IMR-90 (cell line): ENCODE data around the gene P4HA1. TPM values are rescaled to one million over a fixed set of nuclear protein-coding genes. Genes with fewer than 3 reads are reported as not detected.

Source experiments
- ATAC-seq: fragments of 200-7000 bp; cut with Tn5 transposase; 2 replicates; pipeline ENCODE4 v1.9.1; 2020; ENCODE audit warnings: low read depth, mild to moderate bottlenecking, moderate library complexity
- BruUV-seq: library from RNA; stranded (reverse); fragments of 400-500 nt; replicated peaks from 2 replicates; lab custom pipeline; 2021; lab: Mats Ljungman, UMichigan
- CTCF ChIA-PET: fragments of 300-600 bp; formaldehyde crosslinking; extraction: SDS; loops from one replicate; lab custom pipeline; 2021; ENCODE audit warnings: antibody characterized with exemption; lab: Yijun Ruan, JAX
- POLR2A ChIA-PET: fragments of 300-600 bp; sonication (Branson Sonifier 250); formaldehyde crosslinking; loops from one replicate; lab custom pipeline; 2022; ENCODE audit warnings: antibody characterized with exemption; ENCODE audit not compliant: unreplicated experiment; lab: Charles Lee
- DNase-seq: peaks from one replicate; pipeline ENCODE4 v3.0.0; 2013
- H2AFZ ChIP-seq: replicated peaks from 2 replicates; pipeline ENCODE3; 2013; ENCODE audit warnings: low read length, mild to moderate bottlenecking; ENCODE audit not compliant: poor library complexity
- H2AK5ac ChIP-seq: 2 replicates; pipeline ENCODE4 v1.6.1; 2013; ENCODE audit warnings: low read depth, low read length, inconsistent platforms
- H2AK9ac ChIP-seq: replicated peaks from 2 replicates; pipeline ENCODE3; 2013; ENCODE audit warnings: mild to moderate bottlenecking, low read depth, low read length, moderate library complexity; ENCODE audit not compliant: poor library complexity
- H2BK120ac ChIP-seq: 2 replicates; pipeline ENCODE4 v1.6.1; 2013; ENCODE audit warnings: low read depth, low read length, inconsistent platforms
- H2BK15ac ChIP-seq: 3 replicates; pipeline ENCODE4 v1.6.1; 2013; ENCODE audit warnings: low read depth, low read length, inconsistent platforms
- H2BK20ac ChIP-seq: 2 replicates; pipeline ENCODE4 v1.6.1; 2013; ENCODE audit warnings: low read depth, mild to moderate bottlenecking, inconsistent platforms, low read length, moderate library complexity
- H2BK5ac ChIP-seq: 2 replicates; pipeline ENCODE4 v1.6.1; 2013; ENCODE audit warnings: mild to moderate bottlenecking, low read depth, low read length, inconsistent platforms; ENCODE audit not compliant: poor library complexity, severe bottlenecking
- H3K14ac ChIP-seq: replicated peaks from 2 replicates; pipeline ENCODE4 v1.6.1; 2013; ENCODE audit warnings: low read depth, low read length, inconsistent platforms
- H3K18ac ChIP-seq: 2 replicates; pipeline ENCODE4 v1.6.1; 2013; ENCODE audit warnings: low read depth, low read length, control low read depth
- H3K23ac ChIP-seq: 2 replicates; pipeline ENCODE4 v1.6.1; 2013; ENCODE audit warnings: low read depth, low read length, inconsistent platforms
- H3K27ac ChIP-seq: 2 replicates; pipeline ENCODE4 v1.5.1; 2013; ENCODE audit warnings: mild to moderate bottlenecking, control low read depth, low read length; ENCODE audit not compliant: insufficient read depth
- H3K27me3 ChIP-seq: 2 replicates; pipeline ENCODE4 v1.6.1; 2013; ENCODE audit warnings: low read length; ENCODE audit not compliant: control insufficient read depth, insufficient read depth
- H3K36me3 ChIP-seq: 2 replicates; pipeline ENCODE4 v1.6.1; 2013; ENCODE audit warnings: low read length, mixed read lengths; ENCODE audit not compliant: control insufficient read depth, insufficient read depth
- H3K4ac ChIP-seq: 2 replicates; pipeline ENCODE4 v1.6.1; 2013; ENCODE audit warnings: low read depth, low read length, inconsistent platforms
- H3K4me1 ChIP-seq: 2 replicates; pipeline ENCODE4 v1.6.1; 2013; ENCODE audit warnings: low read length, mixed read lengths; ENCODE audit not compliant: control insufficient read depth, insufficient read depth
- H3K4me2 ChIP-seq: 2 replicates; pipeline ENCODE4 v1.6.1; 2013; ENCODE audit warnings: low read depth, mild to moderate bottlenecking, control low read depth, low read length, moderate library complexity
- H3K4me3 ChIP-seq: 2 replicates; pipeline ENCODE4 v1.5.1; 2013; ENCODE audit warnings: low read depth, mild to moderate bottlenecking, control low read depth, low read length, moderate library complexity; ENCODE audit not compliant: insufficient read depth
- H3K56ac ChIP-seq: 2 replicates; pipeline ENCODE4 v1.6.1; 2013; ENCODE audit warnings: low read length, inconsistent platforms; ENCODE audit not compliant: insufficient read depth; ENCODE audit errors: extremely low read depth
- H3K79me1 ChIP-seq, 2 experiments: 2 replicates each; pipeline ENCODE4 v1.6.1; 2013; ENCODE audit warnings: low read length in 2 of 2, inconsistent platforms in 1 of 2, low read depth in 1 of 2
- H3K9ac ChIP-seq: 2 replicates; pipeline ENCODE4 v1.6.1; 2013; ENCODE audit warnings: low read depth, low read length, control low read depth
- H3K9me1 ChIP-seq: 2 replicates; pipeline ENCODE4 v1.6.1; 2013; ENCODE audit warnings: low read length, inconsistent platforms; ENCODE audit not compliant: insufficient read depth
- H3K9me3 ChIP-seq: 2 replicates; pipeline ENCODE4 v1.6.1; 2013; ENCODE audit warnings: low read length; ENCODE audit not compliant: control insufficient read depth, insufficient read depth
- H4K20me1 ChIP-seq: 2 replicates; pipeline ENCODE4 v1.6.1; 2013; ENCODE audit warnings: low read length, inconsistent platforms; ENCODE audit not compliant: insufficient read depth
- H4K5ac ChIP-seq: 2 replicates; pipeline ENCODE4 v1.6.1; 2013; ENCODE audit warnings: mild to moderate bottlenecking, low read depth, low read length, control low read depth
- H4K8ac ChIP-seq, 2 experiments: 2 replicates each; pipeline ENCODE4 v1.6.1; 2013; ENCODE audit warnings: low read depth in 2 of 2, low read length in 2 of 2, control low read depth in 1 of 2, inconsistent platforms in 1 of 2
- H4K91ac ChIP-seq: 2 replicates; pipeline ENCODE4 v1.6.1; 2013; ENCODE audit warnings: low read depth, low read length, inconsistent platforms; ENCODE audit not compliant: insufficient read depth
- MXI1 ChIP-seq: IDR thresholded peaks from 2 replicates; pipeline ENCODE4 v1.6.1; 2012; ENCODE audit warnings: low read depth, mild to moderate bottlenecking, low read length, moderate library complexity, borderline replicate concordance
- WGBS, 2 experiments: methylation state at CpG; one replicate each; pipeline versions ENCODE4 v1.1.5 to v1.1.7; 2013; ENCODE audit warnings: missing lambda C conversion rate in 2 of 2; ENCODE audit not compliant: insufficient read length in 1 of 2; ENCODE audit errors: extremely low coverage in 2 of 2; 5-methylcytosine and 5-hydroxymethylcytosine counted together
- dilution Hi-C: fragments of 300-500 bp; cut with HindIII; formaldehyde crosslinking; loops from one replicate; pipeline ENCODE4 v1.14.3; 2018; ENCODE audit warnings: low sequenced_read_pairs; ENCODE audit not compliant: unreplicated experiment
- in situ Hi-C: fragments of 300-500 bp; cut with MboI; formaldehyde crosslinking; loops from 3 replicates; pipeline ENCODE4 v1.14.3; 2019; ENCODE audit warnings: low sequenced_read_pairs, inconsistent platforms, mixed read lengths
- intact Hi-C: fragments of 100-400 bp; cut with micrococcal nuclease; formaldehyde crosslinking; loops from 2 replicates; pipeline ENCODE4 v1.10.0; 2022
- polyA plus RNA-seq, 3 experiments: library from polyadenylated mRNA; depleted of rRNA; stranded (reverse); fragments of >200 nt; gene quantifications; 2 replicates each; pipeline ENCODE4 v1.2.3, GENCODE V29; 2012; ENCODE audit warnings: low replicate concordance in 1 of 3
- total RNA-seq: library from RNA; depleted of rRNA; stranded (reverse); fragments of >200 nt; gene quantifications from 2 replicates; pipeline ENCODE4 v1.2.3, GENCODE V29; 2012
- TF ChIP-seq, protein P1 (sequence below): conservative IDR thresholded peaks from 2 replicates; pipeline ENCODE4 v1.5.1; 2012; ENCODE audit warnings: mild to moderate bottlenecking, low read depth, low read length, improper control_type of control experiment

Gene P4HA1
- total and polyA plus RNA-seq, 2 of the 4 experiments (the other 2 are of a cell fraction): 178 to 241 TPM

DNA sequence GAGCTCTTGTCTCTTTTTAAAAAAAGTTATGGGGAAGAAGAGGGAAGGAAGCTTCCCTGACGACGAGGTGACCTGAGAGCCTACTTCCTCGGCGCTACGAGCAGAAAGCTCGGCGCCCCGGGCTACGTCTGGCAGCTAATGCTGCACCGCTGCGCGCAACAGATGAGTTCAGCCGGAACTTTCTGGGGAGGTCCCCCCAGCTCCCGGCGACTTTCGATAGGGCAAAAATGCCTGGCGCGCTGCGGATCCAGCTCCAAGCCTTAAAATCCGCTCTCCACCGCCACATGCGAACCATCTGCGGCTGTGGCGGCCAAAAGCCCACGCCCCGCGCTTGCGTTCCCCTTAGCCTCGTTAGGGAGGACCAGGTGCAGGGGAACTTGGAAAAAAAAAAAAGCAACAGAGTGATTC is 621 bp downstream of the P4HA1 start:
- Histone ChIP-seq H3K27me3 (no peaks in the 10 kb centered on the region), H4K20me1 (peaks cover 29% of the 10 kb centered on the region), H4K5ac (peak overlapping the region; percentile 56; the same call in 1 of the 2 replicates), H3K4me1 (peaks cover 3% of the 10 kb centered on the region; the same call in 1 of the 2 replicates), H3K4ac (peak overlapping the region; percentile 83), H3K4me3 (peak overlapping the region; percentile 71), H2AK9ac (peak overlapping the region; percentile 98), H3K4me2 (peak overlapping the region; percentile 48), H3K9me1 (no peaks in the 10 kb centered on the region; the same call in 1 of the 2 replicates), H3K14ac (peak overlapping the region; percentile 92), H2AFZ (peak overlapping the region; percentile 97), H2BK20ac (no peak overlapping the region), H2BK5ac (peak overlapping the region; percentile 87), H4K8ac (peak overlapping the region; percentile 70 to 90), H3K56ac (peak overlapping the region; percentile 98), H3K79me1 (peaks cover 0 to 12% of the 10 kb centered on the region in 2 experiments; a peak in 2 of 4 replicates), H3K23ac (peak overlapping the region; percentile 93), H3K36me3 (no peaks in the 10 kb centered on the region; the same call in 1 of the 2 replicates), H2BK120ac (peak overlapping the region; percentile 31), H2AK5ac (peak overlapping the region; percentile 87; the same call in 1 of the 2 replicates), H3K9ac (peak overlapping the region; percentile 91), H3K9me3 (no peaks in the 10 kb centered on the region), H4K91ac (peak overlapping the region; percentile 88), H3K27ac (peak overlapping the region; percentile 91), H2BK15ac (no peak overlapping the region), H3K18ac (peak overlapping the region; percentile 78)
- intact Hi-C loops: loop anchor here (1.0 kb wide), 1 partner anchor 63 kb away; no protein-coding TSS in a partner anchor
- CTCF ChIA-PET: interaction anchor here (0.7 to 1.4 kb wide), 2 partner anchors 9 to 20 kb away, joined by 3 to 4 read pairs; no protein-coding TSS in a partner anchor
- no TSS peak for BruUV-seq
- peak; percentile 72; the same call in 1 of the 2 replicates for TF ChIP-seq MXI1
- TF ChIP-seq, protein P1, sequence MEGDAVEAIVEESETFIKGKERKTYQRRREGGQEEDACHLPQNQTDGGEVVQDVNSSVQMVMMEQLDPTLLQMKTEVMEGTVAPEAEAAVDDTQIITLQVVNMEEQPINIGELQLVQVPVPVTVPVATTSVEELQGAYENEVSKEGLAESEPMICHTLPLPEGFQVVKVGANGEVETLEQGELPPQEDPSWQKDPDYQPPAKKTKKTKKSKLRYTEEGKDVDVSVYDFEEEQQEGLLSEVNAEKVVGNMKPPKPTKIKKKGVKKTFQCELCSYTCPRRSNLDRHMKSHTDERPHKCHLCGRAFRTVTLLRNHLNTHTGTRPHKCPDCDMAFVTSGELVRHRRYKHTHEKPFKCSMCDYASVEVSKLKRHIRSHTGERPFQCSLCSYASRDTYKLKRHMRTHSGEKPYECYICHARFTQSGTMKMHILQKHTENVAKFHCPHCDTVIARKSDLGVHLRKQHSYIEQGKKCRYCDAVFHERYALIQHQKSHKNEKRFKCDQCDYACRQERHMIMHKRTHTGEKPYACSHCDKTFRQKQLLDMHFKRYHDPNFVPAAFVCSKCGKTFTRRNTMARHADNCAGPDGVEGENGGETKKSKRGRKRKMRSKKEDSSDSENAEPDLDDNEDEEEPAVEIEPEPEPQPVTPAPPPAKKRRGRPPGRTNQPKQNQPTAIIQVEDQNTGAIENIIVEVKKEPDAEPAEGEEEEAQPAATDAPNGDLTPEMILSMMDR: no peak
- POLR2A ChIA-PET: interaction anchor here (0.6 to 0.8 kb wide), 7 partner anchors 14 to 777 kb away, joined by 3 to 10 read pairs (median 8); partner anchors contain the start of gene NUDT13
- in situ Hi-C loops: no loop called here
- ATAC-seq (peak; percentile 30), DNase-seq (peak; percentile 60)
- WGBS, 2 experiments: 0% methylated on average over 10 of the region's 29 CpGs; no CpG with 5 or more reads in 1 of the 2 experiments
- dilution Hi-C loops: no loop called here
